Skeletal muscle tissue (tissue), 4 donors: ENCODE measurements around the gene ZC3HAV1. TPM values are rescaled to one million over a fixed set of nuclear protein-coding genes. Genes with fewer than 3 reads are reported as not detected.
"Not testable (repeated sequence)": the region's sequence is repeated elsewhere in the genome, so short reads cannot be mapped to it uniquely, and the experiment has no call there.

Experiments used
- H3K27ac ChIP-seq: one replicate; pipeline ENCODE4 v1.7.0; 2013; ENCODE audit warnings: mild to moderate bottlenecking, low read depth, low read length, inconsistent platforms
- H3K27me3 ChIP-seq, 3 donors: one replicate each; pipeline ENCODE4 v1.7.0; 2013; ENCODE audit warnings: low read length in 3 of 3; ENCODE audit not compliant: control insufficient read depth in 3 of 3, insufficient read depth in 3 of 3
- H3K36me3 ChIP-seq, 3 donors: one replicate each; pipeline ENCODE4 v1.7.0; 2013; ENCODE audit warnings: low read length in 3 of 3; ENCODE audit not compliant: control insufficient read depth in 3 of 3, insufficient read depth in 3 of 3
- H3K4me1 ChIP-seq, 3 donors: one replicate each; pipeline ENCODE4 v1.7.0; 2013; ENCODE audit warnings: low read length in 3 of 3, mild to moderate bottlenecking in 3 of 3; ENCODE audit not compliant: control insufficient read depth in 3 of 3, insufficient read depth in 3 of 3
- H3K4me3 ChIP-seq, 3 donors: one replicate each; pipeline ENCODE4 v1.7.0; 2013; ENCODE audit warnings: low read length in 3 of 3
- H3K9ac ChIP-seq, 3 donors: one replicate each; pipeline ENCODE4 v1.7.0; 2013; ENCODE audit warnings: low read length in 3 of 3, mild to moderate bottlenecking in 3 of 3, moderate library complexity in 2 of 3, low read depth in 1 of 3
- H3K9me3 ChIP-seq, 3 donors: one replicate each; pipeline ENCODE4 v1.7.0; 2013; ENCODE audit warnings: low read length in 3 of 3; ENCODE audit not compliant: control insufficient read depth in 3 of 3
- total RNA-seq: library from RNA; depleted of rRNA; stranded (reverse); fragments of >200 nt; gene quantifications from one replicate; pipeline ENCODE4 v1.2.3, GENCODE V29; 2014
- donor health status: Osteomylitis.

The ZC3HAV1 gene
- 18.8 TPM for total RNA-seq

- H3K9me3 ChIP-seq: no peaks in the 10 kb centered on the region
- H3K4me1 ChIP-seq: peaks cover 11 to 18% (median 12%) of the 10 kb centered on the region in 3 donors
- H3K27me3 ChIP-seq: no peaks in the 10 kb centered on the region
- no peaks in the 10 kb centered on the region for H3K36me3 ChIP-seq
- peak within 1 kb of the TSS; percentile 88 for H3K27ac ChIP-seq
- H3K4me3 ChIP-seq: peak within 1 kb of the TSS; percentile 88 to 94 (median 90)
- H3K9ac ChIP-seq: peak within 1 kb of the TSS; percentile 84 to 89 (median 86)
These were observed at the start of gene ZC3HAV1 for GRCh38 chr7:139109188-139109982. ZC3HAV1 (minus strand) TSS chr7:139109720; CDS start chr7:139109331, 389 bp downstream.

DNA sequence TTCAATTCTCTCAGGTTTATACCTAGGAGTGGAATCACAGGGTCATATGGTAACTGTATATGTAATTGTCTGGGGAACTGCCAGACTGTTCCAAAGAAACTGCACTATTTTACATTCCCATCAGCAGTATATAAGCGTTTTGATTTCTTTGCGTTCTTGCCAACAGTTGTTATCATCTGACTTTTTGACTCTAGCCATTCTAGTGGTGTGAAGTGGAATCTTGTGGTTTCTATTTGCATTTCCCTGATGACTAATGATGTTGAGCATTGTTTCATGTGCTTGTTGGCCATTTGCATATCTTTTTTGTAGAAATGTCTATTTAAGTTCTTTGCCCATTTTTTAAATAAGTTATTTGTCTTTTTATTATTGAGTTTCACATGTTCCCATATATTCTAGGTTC lies 44.3 kb upstream of the ZC3HAV1 start:
- no peak overlapping the region for H3K27ac ChIP-seq
- peaks cover 0 to 3% (median 0%) of the 10 kb centered on the region in 3 donors for H3K36me3 ChIP-seq
- no peaks in the 10 kb centered on the region for H3K9me3 ChIP-seq
- no peak overlapping the region for H3K4me3 ChIP-seq
- no peaks in the 10 kb centered on the region for H3K27me3 ChIP-seq
- no peak overlapping the region for H3K9ac ChIP-seq
- no peaks in the 10 kb centered on the region for H3K4me1 ChIP-seq

- H3K36me3 ChIP-seq: peaks cover 0 to 6% (median 0%) of the 10 kb centered on the region in 3 donors
- H3K27ac ChIP-seq: no peak overlapping the region
- H3K9ac ChIP-seq: no peak overlapping the region
- H3K27me3 ChIP-seq: no peaks in the 10 kb centered on the region
- H3K4me3 ChIP-seq: no peak overlapping the region
- no peaks in the 10 kb centered on the region for H3K9me3 ChIP-seq
- H3K4me1 ChIP-seq: no peaks in the 10 kb centered on the region
These were observed 42.6 kb upstream of the ZC3HAV1 start for GRCh38 chr7:139152149-139152548.

DNA sequence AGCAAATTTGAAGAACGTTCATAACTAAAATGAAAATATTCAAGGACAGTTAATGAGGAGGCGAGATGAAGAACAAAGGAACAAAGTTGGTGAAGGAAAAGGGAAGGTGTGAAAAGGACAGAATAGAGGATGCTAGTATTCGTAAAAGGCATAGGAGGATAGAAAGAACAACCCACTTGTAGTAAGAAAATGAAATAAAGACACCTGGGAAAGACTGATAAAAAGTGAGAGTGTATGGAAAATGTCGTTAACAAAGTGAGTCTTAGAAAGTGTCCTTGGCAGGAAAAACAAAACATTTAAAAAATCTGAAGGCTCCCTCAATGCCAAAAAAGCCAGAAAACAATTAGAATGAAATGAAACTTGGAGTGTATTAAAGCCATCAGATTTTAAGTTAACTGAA lies 29.6 kb upstream of the ZC3HAV1 start:
- no peaks in the 10 kb centered on the region for H3K27me3 ChIP-seq
- H3K4me3 ChIP-seq: no peak overlapping the region
- H3K36me3 ChIP-seq: peaks cover 0 to 4% (median 0%) of the 10 kb centered on the region in 3 donors
- peaks cover 0 to 3% (median 0%) of the 10 kb centered on the region in 3 donors for H3K4me1 ChIP-seq
- H3K27ac ChIP-seq: no peak overlapping the region
- H3K9me3 ChIP-seq: no peaks in the 10 kb centered on the region
- no peak overlapping the region for H3K9ac ChIP-seq

- H3K36me3 ChIP-seq: peaks cover 0 to 4% (median 0%) of the 10 kb centered on the region in 3 donors
- H3K9me3 ChIP-seq: no peaks in the 10 kb centered on the region
- H3K4me3 ChIP-seq: peak overlapping the region; percentile 94 to 95 (median 94)
- no peaks in the 10 kb centered on the region for H3K27me3 ChIP-seq
- H3K27ac ChIP-seq: peak overlapping the region; percentile 25
- peak overlapping the region; percentile 77 to 87 (median 77) for H3K9ac ChIP-seq
- peaks cover 3 to 10% (median 4%) of the 10 kb centered on the region in 3 donors for H3K4me1 ChIP-seq
These were observed 24.0 kb upstream of the ZC3HAV1 start for GRCh38 chr7:139133335-139134139.

- Histone ChIP-seq H3K36me3 (peaks cover 0 to 4% (median 0%) of the 10 kb centered on the region in 3 donors), H3K9ac (peak overlapping the region; percentile 77 to 87 (median 77)), H3K4me1 (peaks cover 3 to 10% (median 4%) of the 10 kb centered on the region in 3 donors), H3K27ac (peak overlapping the region; percentile 25), H3K27me3 (no peaks in the 10 kb centered on the region), H3K4me3 (peak overlapping the region; percentile 94 to 95 (median 94)), H3K9me3 (no peaks in the 10 kb centered on the region)
These were observed 23.4 kb upstream of the ZC3HAV1 start for GRCh38 chr7:139132887-139133286.

- Histone ChIP-seq H3K36me3 (peaks cover 0 to 3% (median 0%) of the 10 kb centered on the region in 3 donors), H3K27ac (no peak overlapping the region), H3K4me3 (no peak overlapping the region), H3K9me3 (no peaks in the 10 kb centered on the region), H3K4me1 (peaks cover 3 to 10% (median 4%) of the 10 kb centered on the region in 3 donors), H3K9ac (no peak overlapping the region), H3K27me3 (no peaks in the 10 kb centered on the region)
These were observed 22.1 kb upstream of the ZC3HAV1 start for GRCh38 chr7:139131601-139132041.

GRCh38 chr7:139129814-139130213 lies 20.3 kb upstream of the ZC3HAV1 start:
- H3K4me3 ChIP-seq, H3K4me1 ChIP-seq, H3K36me3 ChIP-seq, H3K9me3 ChIP-seq, H3K9ac ChIP-seq, H3K27me3 ChIP-seq, H3K27ac ChIP-seq: not testable (repeated sequence)

GRCh38 chr7:139127648-139128047 lies 18.1 kb upstream of the ZC3HAV1 start:
- Histone ChIP-seq H3K9ac (no peak overlapping the region), H3K27me3 (peaks cover 3 to 4% (median 3%) of the 10 kb centered on the region in 3 donors), H3K4me3 (no peak overlapping the region), H3K27ac (no peak overlapping the region), H3K9me3 (no peaks in the 10 kb centered on the region), H3K4me1 (no peaks in the 10 kb centered on the region), H3K36me3 (no peaks in the 10 kb centered on the region)

DNA sequence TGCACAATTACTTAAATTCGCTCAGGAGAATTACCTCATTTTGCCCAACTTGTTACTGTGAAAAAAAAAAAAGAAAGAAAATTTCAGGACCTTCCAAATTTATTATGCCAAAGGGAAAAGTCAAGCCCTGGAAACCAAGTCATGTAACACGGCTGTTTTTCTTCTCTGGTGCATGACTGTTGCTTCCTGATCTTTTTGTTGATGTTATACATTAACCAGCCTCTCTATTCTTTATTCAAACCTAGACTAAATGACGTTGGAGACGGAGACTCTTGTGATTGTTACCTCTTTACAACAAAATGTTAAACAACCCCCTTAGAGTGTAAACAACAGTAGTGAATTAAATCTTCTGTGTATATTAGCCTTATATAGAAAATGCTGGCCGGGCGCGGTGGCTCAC lies 16.1 kb upstream of the ZC3HAV1 start:
- no peaks in the 10 kb centered on the region for H3K9me3 ChIP-seq
- no peaks in the 10 kb centered on the region for H3K36me3 ChIP-seq
- no peaks in the 10 kb centered on the region for H3K4me1 ChIP-seq
- H3K27me3 ChIP-seq: peaks cover 3 to 4% (median 3%) of the 10 kb centered on the region in 3 donors
- no peak overlapping the region for H3K9ac ChIP-seq
- no peak overlapping the region for H3K27ac ChIP-seq
- H3K4me3 ChIP-seq: no peak overlapping the region
